Upper lobe of right lung (tissue), 1 donor: ENCODE data around the gene CCDC178. TPM values are rescaled to one million over a fixed set of nuclear protein-coding genes. Genes with fewer than 3 reads are reported as not detected.

Experiments used
- ATAC-seq: fragments of 200-7000 bp; cut with Tn5 transposase; one replicate; pipeline ENCODE4 v1.9.1; 2020; ENCODE audit warnings: mild to moderate bottlenecking, moderate library complexity
- DNase-seq: peaks from one replicate; pipeline ENCODE4 v3.0.0-alpha.2; 2020
- H3K27ac ChIP-seq: fragments of 200-600 bp; one replicate; pipeline ENCODE4 v1.8.0; 2022
- H3K27me3 ChIP-seq: fragments of 200-600 bp; one replicate; pipeline ENCODE4 v1.8.0; 2022; ENCODE audit warnings: mild to moderate bottlenecking
- H3K36me3 ChIP-seq: fragments of 200-600 bp; one replicate; pipeline ENCODE4 v1.8.0; 2022
- H3K4me1 ChIP-seq: fragments of 200-600 bp; one replicate; pipeline ENCODE4 v1.8.0; 2022
- H3K4me3 ChIP-seq: fragments of 200-600 bp; one replicate; pipeline ENCODE4 v1.8.0; 2022; ENCODE audit warnings: mild to moderate bottlenecking
- H3K9me3 ChIP-seq: fragments of 200-600 bp; one replicate; pipeline ENCODE4 v1.8.0; 2022
- intact Hi-C: fragments of 100-400 bp; cut with DNase I; formaldehyde crosslinking; loops from one replicate; pipeline ENCODE4 v1.11.0; 2022
- total RNA-seq: library from RNA; stranded (reverse); fragmentation: NEBNext Ultra II Directional; extraction: Animal tissue kit (Norgen Biotek cat#: 25700); gene quantifications from one replicate; pipeline ENCODE4 v1.2.1, GENCODE V29; 2021
- TF ChIP-seq, protein P1 (sequence below): fragments of 200-600 bp; IDR thresholded peaks from one replicate; pipeline ENCODE4 v1.8.0; 2022; ENCODE audit warnings: antibody characterized with exemption
- donor health status: DM: no; HTN: yes; CAD: no; lungs with severe emphysema.

The CCDC178 gene
- total RNA-seq, 1 donor from 2014 or later, result 2.5 TPM

DNA sequence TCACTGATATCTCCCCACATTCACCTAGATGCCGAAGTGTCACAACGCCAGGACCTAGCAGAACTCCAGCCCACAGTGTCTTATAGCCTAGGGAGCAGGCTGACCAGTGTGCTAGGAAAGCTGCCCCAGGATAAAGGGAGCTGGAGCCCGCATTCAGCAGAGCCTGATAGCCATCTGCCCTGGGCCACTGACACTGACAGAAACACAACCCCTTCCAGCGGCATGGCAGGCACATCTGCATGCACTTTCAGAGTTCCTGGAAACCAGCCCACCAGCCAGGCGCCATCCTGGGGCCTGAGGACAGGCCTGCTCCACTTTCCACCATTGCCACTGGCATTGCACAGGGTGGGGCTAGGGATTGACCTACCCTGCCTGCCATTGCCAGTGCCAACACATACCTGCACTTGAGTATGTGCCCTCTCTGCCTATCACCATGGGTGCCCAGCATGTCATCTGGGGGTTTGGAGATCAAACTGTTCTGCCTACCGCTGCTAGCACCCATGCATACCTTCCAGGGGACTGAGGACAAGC is 377.6 kb downstream of the CCDC178 start:
- Histone ChIP-seq H3K4me1 (no peaks in the 10 kb centered on the region), H3K9me3 (no peaks in the 10 kb centered on the region), H3K27me3 (no peaks in the 10 kb centered on the region), H3K36me3 (no peaks in the 10 kb centered on the region), H3K27ac (no peak overlapping the region), H3K4me3 (no peak overlapping the region)
- intact Hi-C loops, result no loop called here
- DNase-seq (no peak), ATAC-seq (peak; percentile 27)
- TF ChIP-seq, protein P1, sequence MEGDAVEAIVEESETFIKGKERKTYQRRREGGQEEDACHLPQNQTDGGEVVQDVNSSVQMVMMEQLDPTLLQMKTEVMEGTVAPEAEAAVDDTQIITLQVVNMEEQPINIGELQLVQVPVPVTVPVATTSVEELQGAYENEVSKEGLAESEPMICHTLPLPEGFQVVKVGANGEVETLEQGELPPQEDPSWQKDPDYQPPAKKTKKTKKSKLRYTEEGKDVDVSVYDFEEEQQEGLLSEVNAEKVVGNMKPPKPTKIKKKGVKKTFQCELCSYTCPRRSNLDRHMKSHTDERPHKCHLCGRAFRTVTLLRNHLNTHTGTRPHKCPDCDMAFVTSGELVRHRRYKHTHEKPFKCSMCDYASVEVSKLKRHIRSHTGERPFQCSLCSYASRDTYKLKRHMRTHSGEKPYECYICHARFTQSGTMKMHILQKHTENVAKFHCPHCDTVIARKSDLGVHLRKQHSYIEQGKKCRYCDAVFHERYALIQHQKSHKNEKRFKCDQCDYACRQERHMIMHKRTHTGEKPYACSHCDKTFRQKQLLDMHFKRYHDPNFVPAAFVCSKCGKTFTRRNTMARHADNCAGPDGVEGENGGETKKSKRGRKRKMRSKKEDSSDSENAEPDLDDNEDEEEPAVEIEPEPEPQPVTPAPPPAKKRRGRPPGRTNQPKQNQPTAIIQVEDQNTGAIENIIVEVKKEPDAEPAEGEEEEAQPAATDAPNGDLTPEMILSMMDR, result no peak

DNA sequence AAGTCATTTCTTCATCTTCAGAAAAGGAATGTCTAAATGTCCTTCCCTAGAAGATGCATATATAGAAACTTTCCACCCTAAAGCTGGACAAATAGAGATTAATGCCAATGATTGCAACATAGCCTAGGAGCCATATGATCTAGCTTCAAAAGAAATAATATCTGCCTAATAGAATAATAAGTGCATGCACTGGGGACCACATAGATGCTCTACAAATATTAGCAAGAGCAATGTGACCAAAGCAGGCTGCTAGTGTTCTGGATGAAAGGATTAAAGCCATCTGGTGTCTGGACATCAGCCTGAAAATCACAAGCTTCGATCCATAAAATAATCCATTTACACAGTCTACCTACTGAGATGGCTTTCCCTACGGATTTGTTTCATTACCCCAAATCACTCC is 387.6 kb downstream of the CCDC178 start:
- no peaks in the 10 kb centered on the region for H3K4me1 ChIP-seq
- intact Hi-C loops, result no loop called here
- DNase-seq, result no peak
- H3K9me3 ChIP-seq, result no peaks in the 10 kb centered on the region
- TF ChIP-seq, protein P1, result no peak
- H3K4me3 ChIP-seq, result no peak overlapping the region
- ATAC-seq, result no peak
- no peaks in the 10 kb centered on the region for H3K36me3 ChIP-seq
- H3K27me3 ChIP-seq, result no peaks in the 10 kb centered on the region
- H3K27ac ChIP-seq, result no peak overlapping the region

DNA sequence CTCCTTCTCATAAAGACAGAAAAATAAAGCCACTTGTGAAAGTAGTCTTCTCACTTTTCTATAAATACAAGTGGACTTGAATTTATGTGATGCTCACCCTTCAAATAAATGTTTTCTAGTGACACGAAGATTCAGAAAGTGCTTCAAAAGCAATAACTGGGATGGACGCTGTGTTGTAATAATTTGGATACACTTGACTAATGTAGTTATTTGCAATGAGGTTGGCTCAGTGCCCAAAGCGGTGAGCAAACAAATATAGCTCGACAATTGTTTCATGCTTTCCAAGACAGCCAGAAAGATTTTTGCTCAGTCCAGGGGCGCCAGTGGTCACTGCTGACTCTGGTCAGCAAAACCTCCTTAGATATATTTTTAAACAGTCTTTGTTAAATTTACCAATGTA is 389.1 kb downstream of the CCDC178 start:
- Histone ChIP-seq H3K36me3 (no peaks in the 10 kb centered on the region), H3K9me3 (no peaks in the 10 kb centered on the region), H3K27me3 (no peaks in the 10 kb centered on the region), H3K4me3 (no peak overlapping the region), H3K27ac (no peak overlapping the region), H3K4me1 (no peaks in the 10 kb centered on the region)
- DNase-seq (no peak), ATAC-seq (no peak)
- intact Hi-C loops, result no loop called here
- TF ChIP-seq, protein P1, result no peak

DNA sequence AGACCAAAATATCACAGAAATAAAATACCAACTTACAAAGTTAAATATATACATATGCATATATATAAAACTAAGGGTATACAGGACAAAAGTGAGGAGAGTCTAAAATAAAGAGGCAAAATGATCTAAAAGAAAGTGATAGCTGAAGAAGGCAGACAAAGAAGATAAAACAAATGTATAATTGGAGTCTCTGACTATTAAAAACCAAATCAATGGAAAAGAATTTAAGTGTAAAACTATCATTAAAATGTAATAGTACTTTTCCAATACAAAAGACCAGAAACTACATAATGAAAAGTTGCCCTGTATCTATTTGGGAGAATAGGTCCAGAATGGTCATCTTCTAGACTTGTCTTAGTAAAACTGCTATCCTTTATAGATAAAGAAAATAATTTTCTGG is 400.3 kb downstream of the CCDC178 start:
- Histone ChIP-seq H3K36me3 (no peaks in the 10 kb centered on the region), H3K27me3 (no peaks in the 10 kb centered on the region), H3K4me1 (no peaks in the 10 kb centered on the region), H3K27ac (no peak overlapping the region), H3K4me3 (no peak overlapping the region), H3K9me3 (no peaks in the 10 kb centered on the region)
- TF ChIP-seq, protein P1, result no peak
- intact Hi-C loops, result no loop called here
- no peak for DNase-seq
- no peak for ATAC-seq

DNA sequence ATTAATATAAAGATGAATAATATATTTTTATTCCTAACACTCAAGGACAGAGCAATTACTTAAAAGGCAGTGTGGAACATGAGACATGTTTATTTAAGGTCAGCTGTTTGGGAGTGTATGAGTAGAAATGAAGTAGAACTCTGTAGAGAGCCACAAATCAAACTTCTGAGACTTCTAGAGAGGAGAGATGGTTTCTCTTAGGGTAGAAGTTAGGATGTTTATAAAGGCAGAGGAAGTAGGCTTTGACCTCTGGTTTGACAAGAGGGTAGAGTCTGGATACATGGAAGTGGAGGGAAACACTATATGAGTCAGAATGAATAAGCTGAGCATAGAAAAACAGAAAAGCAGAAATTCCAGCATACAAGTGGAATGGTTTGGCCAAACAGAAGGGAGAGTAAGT is 405.6 kb downstream of the CCDC178 start:
- TF ChIP-seq, protein P1, result no peak
- H3K27me3 ChIP-seq, result no peaks in the 10 kb centered on the region
- no peaks in the 10 kb centered on the region for H3K9me3 ChIP-seq
- no peak for DNase-seq
- intact Hi-C loops, result no loop called here
- H3K4me1 ChIP-seq, result no peaks in the 10 kb centered on the region
- H3K4me3 ChIP-seq, result no peak overlapping the region
- H3K36me3 ChIP-seq, result no peaks in the 10 kb centered on the region
- ATAC-seq, result no peak
- H3K27ac ChIP-seq, result no peak overlapping the region

DNA sequence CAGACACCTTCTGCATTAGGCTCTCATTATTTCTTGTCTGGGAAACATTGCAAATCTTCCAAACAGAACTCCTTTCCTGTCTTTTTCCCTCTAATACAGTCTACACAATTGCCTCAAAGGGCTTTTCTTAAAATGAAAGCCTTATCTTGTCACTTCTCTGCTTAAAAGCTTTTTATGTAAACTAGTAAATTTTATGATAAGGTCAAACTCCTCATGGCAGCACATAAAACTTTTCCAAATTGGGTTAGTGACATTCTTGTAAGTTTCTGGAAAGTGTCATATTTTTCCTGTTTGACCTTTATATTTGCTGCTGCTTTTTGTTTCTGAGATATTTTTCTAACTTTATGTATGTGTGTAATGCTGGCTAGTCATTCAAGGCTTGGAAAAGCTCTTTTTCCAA is 406.3 kb downstream of the CCDC178 start:
- TF ChIP-seq, protein P1, result no peak
- H3K27me3 ChIP-seq, result no peaks in the 10 kb centered on the region
- H3K9me3 ChIP-seq, result no peaks in the 10 kb centered on the region
- no peaks in the 10 kb centered on the region for H3K4me1 ChIP-seq
- intact Hi-C loops, result no loop called here
- no peaks in the 10 kb centered on the region for H3K36me3 ChIP-seq
- H3K27ac ChIP-seq, result no peak overlapping the region
- no peak overlapping the region for H3K4me3 ChIP-seq
- DNase-seq, result no peak
- ATAC-seq, result no peak
